Mammary epithelial cell (primary cell): ENCODE results near the gene TRAP1.

Experiments
- CTCF ChIP-seq, 2 donors: IDR thresholded peaks in 1 of 2; conservative IDR thresholded peaks in 1 of 2; 2 replicates each; pipeline ENCODE4 v1.5.1; 2011 to 2012; ENCODE audit warnings: inconsistent platforms in 2 of 2, low read length in 2 of 2, mild to moderate bottlenecking in 2 of 2, control low read depth in 1 of 2, low read depth in 1 of 2; ENCODE audit not compliant: insufficient read depth in 1 of 2; ENCODE audit errors: extremely low read depth in 1 of 2
- EZH2 ChIP-seq: IDR thresholded peaks from 2 replicates; pipeline ENCODE4 v1.6.1; 2012; ENCODE audit warnings: low read length, inconsistent platforms, borderline replicate concordance

GRCh38 chr16:3665508-3665907 is 51.8 kb downstream of the TRAP1 start:
- TF ChIP-seq EZH2 (no peak), CTCF (conservative IDR thresholded peaks at IDR 0.05 in 1 of 2, IDR thresholded peaks at IDR 0.05 in 1 of 2; ENCODE audit: extremely low read depth in 1 of 2, insufficient read depth in 1 of 2, low read depth in 1 of 2, low read length in 2 of 2) (no peak)
